Activated CD8-positive, alpha-beta T cell treated with anti-CD3 and anti-CD28 coated beads for 36 hours (primary cell): ENCODE measurements around the gene ADNP2. TPM values are rescaled to one million over a fixed set of nuclear protein-coding genes. Genes with fewer than 3 reads are reported as not detected.

Experiments used
- ATAC-seq: fragments of 200-7000 bp; cut with Tn5 transposase; one replicate; pipeline ENCODE4 v1.10.0; 2021; ENCODE audit warnings: mild to moderate bottlenecking, moderate library complexity
- CTCF ChIA-PET: fragments of 350-600 bp; sonication (Branson Sonifier 250); formaldehyde crosslinking; loops from one replicate; lab custom pipeline; 2021; ENCODE audit warnings: antibody characterized with exemption; lab: Charles Lee
- POLR2A ChIA-PET: fragments of 350-600 bp; sonication (Branson Sonifier 250); formaldehyde crosslinking; loops from one replicate; lab custom pipeline; 2021; ENCODE audit warnings: antibody characterized with exemption; lab: Charles Lee
- DNase-seq: peaks from one replicate; pipeline ENCODE4 v3.0.0-alpha.2; 2020
- H3K27ac Mint-ChIP-seq: one replicate; pipeline ENCODE4 v1.8.0; 2021; ENCODE audit warnings: mild to moderate bottlenecking, mixed read lengths
- H3K27me3 Mint-ChIP-seq: one replicate; pipeline ENCODE4 v1.8.0; 2021; ENCODE audit warnings: mixed read lengths
- H3K36me3 Mint-ChIP-seq: one replicate; pipeline ENCODE4 v1.8.0; 2021; ENCODE audit warnings: low read depth, mixed read lengths
- H3K4me1 Mint-ChIP-seq: one replicate; pipeline ENCODE4 v1.8.0; 2021; ENCODE audit warnings: low read depth, mixed read lengths
- H3K4me3 Mint-ChIP-seq: one replicate; pipeline ENCODE4 v1.8.0; 2021; ENCODE audit warnings: mild to moderate bottlenecking, moderate library complexity, mixed read lengths
- H3K9me3 Mint-ChIP-seq: one replicate; pipeline ENCODE4 v1.8.0; 2021; ENCODE audit warnings: mixed read lengths
- intact Hi-C: fragments of 100-400 bp; cut with micrococcal nuclease; formaldehyde crosslinking; loops from one replicate; pipeline ENCODE4 v1.10.0; 2022
- total RNA-seq, 2 experiments: library from RNA; stranded (reverse); gene quantifications; one replicate each; pipeline ENCODE4 v1.2.3, GENCODE V29; 2021
- TF ChIP-seq, protein P1 (sequence below): fragments of 200-600 bp; IDR thresholded peaks from one replicate; pipeline ENCODE4 v1.8.0; 2022; ENCODE audit warnings: antibody characterized with exemption, mild to moderate bottlenecking

ADNP2 gene
- total RNA-seq, 2 experiments from 2014 or later = 22.1 to 22.5 TPM

DNA sequence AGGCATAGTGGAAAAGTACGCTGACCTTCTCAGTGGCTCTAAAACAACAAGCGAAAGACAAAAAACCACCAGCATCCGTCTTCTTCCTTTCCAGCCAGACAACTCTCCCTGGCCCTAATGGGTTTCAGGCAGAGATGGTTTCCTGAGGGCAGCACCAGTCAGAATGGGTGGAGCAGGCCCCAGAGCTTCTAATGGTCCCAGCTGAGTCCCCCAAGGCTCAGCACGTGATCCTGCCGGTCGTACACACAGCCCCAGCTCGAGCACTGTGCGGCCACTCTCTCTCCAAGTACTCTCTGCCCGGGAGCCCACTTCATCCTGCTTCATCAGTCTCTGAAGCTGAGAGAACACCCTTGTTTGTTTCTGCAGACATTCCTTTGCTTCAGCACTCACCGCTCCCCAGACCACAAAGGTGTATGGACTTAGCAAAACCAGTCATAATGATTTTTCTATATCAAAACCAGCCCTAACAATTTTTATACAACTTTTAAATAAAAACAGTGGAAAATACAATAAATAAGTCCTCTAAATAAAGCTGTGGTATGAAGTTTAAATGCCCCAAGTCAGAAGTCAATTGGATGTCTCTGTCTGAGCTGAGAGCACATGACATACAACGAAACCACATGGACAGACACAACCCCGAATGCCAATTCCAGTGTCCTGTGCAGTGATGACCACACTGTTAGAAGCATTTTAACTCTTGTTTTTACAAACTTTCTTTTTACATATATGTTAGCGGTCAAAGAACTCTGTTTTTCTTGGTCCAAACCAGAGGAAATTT lies 74.4 kb downstream of the ADNP2 start:
- CTCF ChIA-PET = interaction anchor here (0.6 to 3.1 kb wide), 4 partner anchors 12 to 73 kb away, joined by 3 to 13 read pairs (median 7); no protein-coding TSS in a partner anchor

DNA sequence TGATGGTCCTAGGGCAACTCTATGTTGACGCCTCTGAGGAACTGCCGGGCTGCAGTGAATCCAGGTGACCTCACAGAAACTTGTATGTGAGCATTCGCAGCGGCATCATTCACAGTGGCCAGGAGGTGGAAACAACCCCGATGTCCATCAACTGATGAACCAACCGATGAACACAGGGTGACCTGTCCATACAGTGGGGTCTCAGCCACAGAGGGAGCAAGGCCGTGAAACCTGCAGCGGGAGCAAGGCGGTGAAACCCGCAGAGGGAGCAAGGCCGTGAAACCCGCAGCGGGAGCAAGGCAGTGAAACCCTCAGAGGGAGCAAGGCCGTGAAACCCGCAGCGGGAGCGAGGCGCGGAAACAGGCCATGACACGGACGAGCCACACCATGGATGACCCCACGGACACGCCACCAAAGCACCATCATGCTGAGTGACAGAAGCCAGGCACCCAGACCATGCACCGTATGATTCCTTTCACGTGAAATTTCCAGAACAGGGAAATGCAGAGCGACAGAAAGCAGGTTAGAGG lies 75.2 kb downstream of the ADNP2 start:
- ChIA-PET POLR2A (no interaction called here), CTCF (interaction anchor here (0.7 to 3.1 kb wide), 2 partner anchors 14 to 26 kb away, joined by 3 to 13 read pairs; no protein-coding TSS in a partner anchor)
- ATAC-seq = no peak
- Mint-ChIP-seq H3K4me1 (no peaks in the 10 kb centered on the region), H3K9me3 (no peaks in the 10 kb centered on the region), H3K27ac (no peak overlapping the region), H3K4me3 (no peak overlapping the region), H3K36me3 (no peaks in the 10 kb centered on the region), H3K27me3 (no peaks in the 10 kb centered on the region)
- intact Hi-C loops = no loop called here
- DNase-seq = no peak
- TF ChIP-seq, protein P1, sequence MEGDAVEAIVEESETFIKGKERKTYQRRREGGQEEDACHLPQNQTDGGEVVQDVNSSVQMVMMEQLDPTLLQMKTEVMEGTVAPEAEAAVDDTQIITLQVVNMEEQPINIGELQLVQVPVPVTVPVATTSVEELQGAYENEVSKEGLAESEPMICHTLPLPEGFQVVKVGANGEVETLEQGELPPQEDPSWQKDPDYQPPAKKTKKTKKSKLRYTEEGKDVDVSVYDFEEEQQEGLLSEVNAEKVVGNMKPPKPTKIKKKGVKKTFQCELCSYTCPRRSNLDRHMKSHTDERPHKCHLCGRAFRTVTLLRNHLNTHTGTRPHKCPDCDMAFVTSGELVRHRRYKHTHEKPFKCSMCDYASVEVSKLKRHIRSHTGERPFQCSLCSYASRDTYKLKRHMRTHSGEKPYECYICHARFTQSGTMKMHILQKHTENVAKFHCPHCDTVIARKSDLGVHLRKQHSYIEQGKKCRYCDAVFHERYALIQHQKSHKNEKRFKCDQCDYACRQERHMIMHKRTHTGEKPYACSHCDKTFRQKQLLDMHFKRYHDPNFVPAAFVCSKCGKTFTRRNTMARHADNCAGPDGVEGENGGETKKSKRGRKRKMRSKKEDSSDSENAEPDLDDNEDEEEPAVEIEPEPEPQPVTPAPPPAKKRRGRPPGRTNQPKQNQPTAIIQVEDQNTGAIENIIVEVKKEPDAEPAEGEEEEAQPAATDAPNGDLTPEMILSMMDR = no peak

More for the DNA sequence above, 74.4 kb downstream of the ADNP2 start:
- Mint-ChIP-seq H3K27ac (no peak overlapping the region), H3K36me3 (no peaks in the 10 kb centered on the region), H3K27me3 (no peaks in the 10 kb centered on the region), H3K4me1 (no peaks in the 10 kb centered on the region), H3K9me3 (no peaks in the 10 kb centered on the region), H3K4me3 (no peak overlapping the region)
- POLR2A ChIA-PET = no interaction called here
- TF ChIP-seq, protein P1 = no peak
- ATAC-seq (no peak), DNase-seq (no peak)
- intact Hi-C loops = no loop called here

DNA sequence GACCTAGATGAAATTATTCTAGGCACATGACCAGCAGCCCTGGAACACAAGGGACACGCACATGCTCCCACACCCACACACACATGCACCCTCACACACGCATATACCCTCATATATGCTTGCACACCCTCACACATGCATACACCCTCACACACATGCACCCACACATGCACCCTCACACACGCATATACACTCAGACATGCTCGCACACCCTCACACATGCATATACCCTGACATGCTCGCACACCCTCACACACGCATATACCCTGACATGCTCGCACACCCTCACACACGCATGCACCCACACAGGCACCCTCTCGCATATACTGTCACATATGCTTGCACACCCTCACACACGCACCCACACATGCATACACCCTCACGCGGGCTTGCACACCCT lies 76.5 kb downstream of the ADNP2 start:
- TF ChIP-seq, protein P1 = no peak
- ChIA-PET POLR2A (no interaction called here), CTCF (no interaction called here)
- H3K9me3 Mint-ChIP-seq = no peaks in the 10 kb centered on the region
- DNase-seq (no peak), ATAC-seq (no peak)
- no peaks in the 10 kb centered on the region for H3K27me3 Mint-ChIP-seq
- H3K27ac Mint-ChIP-seq = no peak overlapping the region
- H3K4me1 Mint-ChIP-seq = no peaks in the 10 kb centered on the region
- intact Hi-C loops = no loop called here
- H3K4me3 Mint-ChIP-seq = no peak overlapping the region
- H3K36me3 Mint-ChIP-seq = no peaks in the 10 kb centered on the region

DNA sequence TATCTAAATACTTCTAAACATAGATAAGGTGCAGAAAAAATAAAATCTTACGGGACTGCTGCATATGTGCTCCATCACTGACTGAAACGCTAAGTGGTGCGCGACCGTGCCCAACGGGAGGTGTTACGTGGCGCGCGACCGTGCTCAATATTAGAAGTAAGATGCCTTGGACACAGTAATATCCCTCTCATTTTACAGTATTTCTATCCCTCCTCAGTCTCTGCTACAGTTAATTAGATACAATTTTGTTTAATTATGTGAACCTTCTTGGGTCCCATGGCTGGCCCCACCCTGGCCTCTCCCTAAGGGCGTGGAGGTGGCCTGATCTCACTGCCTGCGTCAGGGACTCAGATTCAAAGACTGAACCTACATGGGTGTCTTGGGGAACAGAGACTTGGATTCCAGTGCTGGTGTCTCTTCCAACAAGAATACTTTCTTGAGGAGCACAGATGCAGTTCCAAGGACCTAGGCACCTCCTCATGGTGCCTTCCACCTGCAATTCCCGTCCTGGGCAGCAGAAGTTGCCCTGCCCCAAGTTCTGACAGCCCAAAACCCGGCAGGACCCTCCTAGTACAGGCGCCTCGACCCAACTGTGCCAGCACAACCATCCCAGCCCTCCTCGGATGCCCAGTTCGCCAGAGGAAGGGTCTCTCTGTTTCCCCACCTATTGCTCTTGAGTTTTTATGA lies 79.0 kb downstream of the ADNP2 start:
- POLR2A ChIA-PET = no interaction called here

More for the DNA sequence above, 79.0 kb downstream of the ADNP2 start:
- no peaks in the 10 kb centered on the region for H3K4me1 Mint-ChIP-seq
- intact Hi-C loops = no loop called here
- H3K4me3 Mint-ChIP-seq = no peak overlapping the region
- ATAC-seq (no peak), DNase-seq (no peak)
- no peak overlapping the region for H3K27ac Mint-ChIP-seq
- CTCF ChIA-PET = no interaction called here
- TF ChIP-seq, protein P1 = no peak
- peaks cover 5% of the 10 kb centered on the region for H3K27me3 Mint-ChIP-seq
- no peaks in the 10 kb centered on the region for H3K36me3 Mint-ChIP-seq
- no peaks in the 10 kb centered on the region for H3K9me3 Mint-ChIP-seq
